Stomach (tissue), 4 donors: ENCODE data around the gene TPPP3.

Experiments used
- CTCF ChIP-seq, 7 experiments: fragments of 450-650 bp in 4 of 7; fragments of 200-600 bp in 3 of 7; sonication (generic) in 3 of 7; IDR thresholded peaks; one replicate each; pipeline ENCODE4 v1.5.1; 2016 to 2019; ENCODE audit warnings: antibody characterized with exemption in 7 of 7, control low read depth in 2 of 7, mild to moderate bottlenecking in 1 of 7
- EP300 ChIP-seq: sonication (generic); formaldehyde crosslinking; IDR thresholded peaks from one replicate; pipeline ENCODE4 v1.6.1; 2017; ENCODE audit warnings: antibody characterized with exemption

DNA sequence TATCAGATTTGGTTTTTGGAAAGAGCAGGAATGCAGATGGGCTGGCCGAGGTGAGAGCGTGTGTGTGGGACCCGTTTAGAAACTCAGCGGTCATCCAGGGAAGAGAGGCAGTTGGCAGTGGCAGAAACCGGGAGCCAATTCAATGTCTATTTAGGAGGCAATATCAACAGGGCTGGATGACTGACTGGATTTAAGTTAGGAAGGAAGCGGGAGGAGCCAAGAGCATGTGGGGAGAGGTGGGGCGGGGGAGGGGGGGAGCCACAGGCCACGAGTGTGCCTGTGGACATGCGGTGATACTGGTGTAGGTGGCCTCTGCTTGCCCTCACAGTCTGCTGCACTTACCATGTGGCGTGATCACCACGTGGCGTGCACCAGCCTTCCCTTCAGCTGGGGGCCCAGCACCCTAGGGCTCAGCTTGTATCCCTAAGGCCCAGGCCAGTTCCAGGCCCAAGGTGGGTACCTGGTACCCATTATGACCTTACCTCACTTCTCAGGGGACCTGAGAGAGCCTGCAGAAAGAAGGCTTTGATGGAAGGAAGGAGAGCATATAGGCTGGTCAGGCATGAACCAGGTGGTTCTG lies 10.8 kb upstream of the TPPP3 start:
- TF ChIP-seq EP300, result no peak
- TF ChIP-seq CTCF (IDR thresholded peaks at IDR 0.05), result no peak
